H1 (cell line): ENCODE results near the gene IRF7. TPM values are rescaled to one million over a fixed set of nuclear protein-coding genes. Genes with fewer than 3 reads are reported as not detected.

Experiments used
- ASH2L ChIP-seq: fragments of 200-600, 300-600 bp; sonication (generic); IDR thresholded peaks from one replicate; pipeline ENCODE4 v1.7.1; 2017; ENCODE audit warnings: low read length
- BRCA1 ChIP-seq: IDR thresholded peaks from 2 replicates; pipeline ENCODE4 v1.6.1; 2012; ENCODE audit warnings: low read depth, low read length, improper control_type of control experiment
- CEBPB ChIP-seq: IDR thresholded peaks from 2 replicates; pipeline ENCODE4 v1.6.1; 2012; ENCODE audit warnings: low read depth, low read length
- EP300 ChIP-seq, 2 experiments: IDR thresholded peaks; 1 replicate in 1 of 2; 2 replicates in 1 of 2; pipeline ENCODE4 v1.6.1; 2011 to 2012; ENCODE audit warnings: low read depth in 2 of 2, low read length in 2 of 2, mild to moderate bottlenecking in 2 of 2, borderline replicate concordance in 1 of 2, inconsistent platforms in 1 of 2, moderate library complexity in 1 of 2
- KDM1A ChIP-seq: fragments of 200-600, 300-600 bp; sonication (generic); IDR thresholded peaks from 2 replicates; pipeline ENCODE4 v1.7.1; 2016; ENCODE audit warnings: mild to moderate bottlenecking, low read length, borderline replicate concordance
- NANOG ChIP-seq: IDR thresholded peaks from 2 replicates; pipeline ENCODE4 v1.6.1; 2011; ENCODE audit warnings: low read length, low read depth, mild to moderate bottlenecking, inconsistent platforms; ENCODE audit not compliant: insufficient read depth, poor library complexity, severe bottlenecking
- RXRA ChIP-seq: IDR thresholded peaks from 2 replicates; pipeline ENCODE4 v1.6.1; 2011; ENCODE audit warnings: low read depth, mild to moderate bottlenecking, low read length, moderate library complexity; ENCODE audit not compliant: insufficient read depth
- SIX5 ChIP-seq: IDR thresholded peaks from 2 replicates; pipeline ENCODE4 v1.6.1; 2011; ENCODE audit warnings: mild to moderate bottlenecking, low read depth, low read length
- SUZ12 ChIP-seq: fragments of 200-600 bp; sonication (generic); IDR thresholded peaks from 2 replicates; pipeline ENCODE4 v1.6.1; 2012; ENCODE audit warnings: mild to moderate bottlenecking, inconsistent platforms, low read length, moderate library complexity, mixed read lengths
- YY1 ChIP-seq: IDR thresholded peaks from 2 replicates; pipeline ENCODE4 v1.6.1; 2011; ENCODE audit warnings: low read depth, mild to moderate bottlenecking, low read length
- polyA plus RNA-seq, 7 experiments: library from polyadenylated mRNA; depleted of rRNA in 3 of 7; stranded (reverse) in 5 of 7; unstranded in 2 of 7; fragments of >200 nt in 5 of 7; fragments of 200-250 nt in 2 of 7; gene quantifications; 1 replicate in 5 of 7; 2 replicates in 1 of 7; 4 replicates in 1 of 7; pipeline versions ENCODE4 v1.2.1 to v1.2.3, GENCODE V29; 2011 to 2013; ENCODE audit warnings: missing spikeins in 2 of 7, mixed read lengths in 2 of 7
- total RNA-seq: library from RNA; stranded (reverse); fragmentation: NEBNext Ultra II Directional; extraction: Animal tissue kit (Norgen Biotek cat#: 25700); gene quantifications from 2 replicates; pipeline ENCODE4 v1.2.1, GENCODE V29; 2021

IRF7 gene
- total and polyA plus RNA-seq, 2 of the 8 experiments (the other 6 are each of a cell fraction or from before 2014, with no cell fraction given) = 9.1 to 9.6 TPM

DNA sequence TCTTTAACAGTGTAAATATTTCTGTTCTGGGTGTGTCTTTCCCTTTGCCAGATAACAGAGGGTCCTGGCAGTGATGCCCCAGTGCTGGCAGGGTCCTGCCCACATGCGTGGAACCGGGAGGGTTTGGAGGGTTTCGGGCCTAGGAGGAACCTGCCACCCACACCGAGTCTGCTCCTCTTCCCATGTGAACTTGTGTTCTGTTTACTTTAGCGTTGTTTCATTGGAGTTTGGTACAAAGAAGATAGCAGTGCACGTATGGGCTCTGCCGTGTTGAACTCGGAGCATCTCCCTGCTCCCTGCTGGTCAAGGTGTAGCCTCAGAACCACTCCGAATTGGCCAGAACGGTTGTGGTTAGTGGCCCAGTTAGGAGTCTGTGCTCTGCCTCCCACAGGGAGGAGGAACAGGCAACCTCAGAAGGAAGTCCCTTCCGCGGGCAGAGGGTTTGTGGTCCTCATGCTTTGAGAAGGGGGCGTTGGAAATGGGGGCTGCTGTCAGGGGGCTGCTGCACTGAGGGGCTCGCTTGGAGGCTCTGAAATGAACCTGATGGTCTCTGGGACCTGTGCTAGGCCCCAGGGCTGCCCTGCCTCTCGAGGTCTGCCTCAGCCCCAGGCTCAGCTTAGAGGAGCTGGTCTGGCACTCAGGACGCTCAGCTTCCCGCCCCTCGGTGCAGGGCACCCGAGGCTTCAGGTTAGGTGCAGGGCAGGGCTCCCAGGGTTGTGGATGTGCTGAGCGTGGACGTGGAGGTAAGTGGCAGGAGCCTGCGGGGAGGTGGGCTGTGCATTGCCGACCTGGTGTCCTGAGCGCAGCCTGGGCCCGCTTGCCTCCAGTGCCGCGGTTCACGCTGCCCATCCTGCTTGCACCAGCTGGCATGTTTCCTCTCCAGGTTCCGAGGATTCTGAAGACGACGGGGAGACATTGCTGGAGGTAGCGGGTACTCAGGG is 29.1 kb downstream of the IRF7 start (continued):
- no peak for TF ChIP-seq EP300 (IDR thresholded peaks at IDR 0.05; ENCODE audit: borderline replicate concordance in 1 of 2, low read depth in 2 of 2, low read length in 2 of 2)
- no peak for TF ChIP-seq SIX5
- TF ChIP-seq SUZ12 = no peak
- TF ChIP-seq KDM1A = no peak
- TF ChIP-seq ASH2L = no peak
- no peak for TF ChIP-seq YY1
- no peak for TF ChIP-seq NANOG
- no peak for TF ChIP-seq CEBPB
- no peak for TF ChIP-seq RXRA
- TF ChIP-seq BRCA1 = no peak
